ENCODE data around the gene ADAMTSL4.

DNA sequence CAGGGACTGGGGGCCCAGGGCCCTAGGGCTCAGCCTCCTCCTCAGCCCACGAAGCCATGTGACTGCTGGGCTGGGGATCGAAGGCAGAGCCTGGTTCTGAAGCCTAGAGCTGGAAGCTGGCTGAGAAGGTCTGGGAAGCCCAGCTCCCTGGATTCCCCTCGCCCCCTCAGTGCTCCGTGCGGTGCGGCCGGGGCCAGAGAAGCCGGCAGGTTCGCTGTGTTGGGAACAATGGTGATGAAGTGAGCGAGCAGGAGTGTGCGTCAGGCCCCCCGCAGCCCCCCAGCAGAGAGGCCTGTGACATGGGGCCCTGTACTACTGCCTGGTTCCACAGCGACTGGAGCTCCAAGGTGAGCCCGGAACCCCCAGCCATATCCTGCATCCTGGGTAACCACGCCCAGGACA is 9.1 kb downstream of the ADAMTSL4 start:
- TF ChIP-seq, protein P1, sequence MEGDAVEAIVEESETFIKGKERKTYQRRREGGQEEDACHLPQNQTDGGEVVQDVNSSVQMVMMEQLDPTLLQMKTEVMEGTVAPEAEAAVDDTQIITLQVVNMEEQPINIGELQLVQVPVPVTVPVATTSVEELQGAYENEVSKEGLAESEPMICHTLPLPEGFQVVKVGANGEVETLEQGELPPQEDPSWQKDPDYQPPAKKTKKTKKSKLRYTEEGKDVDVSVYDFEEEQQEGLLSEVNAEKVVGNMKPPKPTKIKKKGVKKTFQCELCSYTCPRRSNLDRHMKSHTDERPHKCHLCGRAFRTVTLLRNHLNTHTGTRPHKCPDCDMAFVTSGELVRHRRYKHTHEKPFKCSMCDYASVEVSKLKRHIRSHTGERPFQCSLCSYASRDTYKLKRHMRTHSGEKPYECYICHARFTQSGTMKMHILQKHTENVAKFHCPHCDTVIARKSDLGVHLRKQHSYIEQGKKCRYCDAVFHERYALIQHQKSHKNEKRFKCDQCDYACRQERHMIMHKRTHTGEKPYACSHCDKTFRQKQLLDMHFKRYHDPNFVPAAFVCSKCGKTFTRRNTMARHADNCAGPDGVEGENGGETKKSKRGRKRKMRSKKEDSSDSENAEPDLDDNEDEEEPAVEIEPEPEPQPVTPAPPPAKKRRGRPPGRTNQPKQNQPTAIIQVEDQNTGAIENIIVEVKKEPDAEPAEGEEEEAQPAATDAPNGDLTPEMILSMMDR (IDR thresholded peaks at IDR 0.05 in 8 of 11, conservative IDR thresholded peaks at IDR 0.05 in 3 of 11): no peak
- no peak for TF ChIP-seq POLR2AphosphoS5 (IDR thresholded peaks at IDR 0.05)

Data from spleen (tissue), 7 donors.